ENCODE results near the gene TXNDC15.
A peak's percentile ranks its signal among the peaks of the same experiment; 100 is the strongest.
"Not testable (repeated sequence)": the region's sequence is repeated elsewhere in the genome, so short reads cannot be mapped to it uniquely, and the experiment has no call there.

The TXNDC15 gene

GRCh38 chr5:134873987-134874830, at the start of gene TXNDC15:
TSS of gene TXNDC15 (plus strand) at chr5:134874371. CDS start at chr5:134874428, 57 bp downstream.
- peak; percentile 85 for DNase-seq (ENCODE audit: low spot score)

GRCh38 chr5:134824681-134825080, 49.5 kb upstream of the TXNDC15 start:
- DNase-seq (ENCODE audit: low spot score), result no peak

- DNase-seq (ENCODE audit: low spot score), result no peak
Observed at GRCh38 chr5:134825212-134825611, 49.0 kb upstream of the TXNDC15 start.

- no peak for DNase-seq (ENCODE audit: low spot score)
Observed at GRCh38 chr5:134833340-134834032, 40.7 kb upstream of the TXNDC15 start.

- DNase-seq (ENCODE audit: low spot score), result no peak
Observed at GRCh38 chr5:134835623-134836022, 38.5 kb upstream of the TXNDC15 start.

GRCh38 chr5:134837530-134838181, 36.5 kb upstream of the TXNDC15 start:
- no peak for DNase-seq (ENCODE audit: low spot score)

GRCh38 chr5:134838361-134838760, 35.8 kb upstream of the TXNDC15 start:
- not testable (repeated sequence) for DNase-seq (ENCODE audit: low spot score)

GRCh38 chr5:134840811-134841210, 33.4 kb upstream of the TXNDC15 start:
- DNase-seq (ENCODE audit: low spot score), result no peak

GRCh38 chr5:134844252-134844651, 29.9 kb upstream of the TXNDC15 start:
- no peak for DNase-seq (ENCODE audit: low spot score)

- no peak for DNase-seq (ENCODE audit: low spot score)
Observed at GRCh38 chr5:134845335-134845851, 28.8 kb upstream of the TXNDC15 start.

GRCh38 chr5:134845852-134846640, 28.1 kb upstream of the TXNDC15 start, which contains the start of gene C5orf24:
TSS of gene C5orf24 (plus strand) at chr5:134845968. CDS start at chr5:134854901, 8,933 bp downstream.
- peak; percentile 98 for DNase-seq (ENCODE audit: low spot score)

GRCh38 chr5:134846641-134846960, 27.6 kb upstream of the TXNDC15 start:
- peak; percentile 43 for DNase-seq (ENCODE audit: low spot score)

- DNase-seq (ENCODE audit: low spot score), result not testable (repeated sequence)
Observed at GRCh38 chr5:134849434-134849933, 24.7 kb upstream of the TXNDC15 start.

GRCh38 chr5:134851307-134851923, 22.8 kb upstream of the TXNDC15 start:
- peak; percentile 45 for DNase-seq (ENCODE audit: low spot score)

- DNase-seq (ENCODE audit: low spot score), result not testable (repeated sequence)
Observed at GRCh38 chr5:134856465-134856864, 17.7 kb upstream of the TXNDC15 start.

- DNase-seq (ENCODE audit: low spot score), result no peak
Observed at GRCh38 chr5:134857401-134857800, 16.8 kb upstream of the TXNDC15 start.

- no peak for DNase-seq (ENCODE audit: low spot score)
Observed at GRCh38 chr5:134864707-134865106, 9.5 kb upstream of the TXNDC15 start.

- DNase-seq (ENCODE audit: low spot score), result no peak
Observed at GRCh38 chr5:134873494-134873893, 677 bp upstream of the TXNDC15 start.

GRCh38 chr5:134874831-134875655, 872 bp downstream of the TXNDC15 start:
- DNase-seq (ENCODE audit: low spot score), result peak; percentile 76

GRCh38 chr5:134877159-134877558, 3.0 kb downstream of the TXNDC15 start:
- no peak for DNase-seq (ENCODE audit: low spot score)
